Liver (tissue), 9 donors: ENCODE data around the gene UNC79. TPM values are rescaled to one million over a fixed set of nuclear protein-coding genes. Genes with fewer than 3 reads are reported as not detected.
A peak's percentile ranks its signal among the peaks of the same experiment; 100 is the strongest.

Experiments
- DNase-seq: peaks from one replicate; pipeline ENCODE4 v3.0.0-alpha.2; 2017; ENCODE audit warnings: low spot score
- H3K27ac ChIP-seq, 2 donors: one replicate each; pipeline ENCODE4 v1.7.0; 2013; ENCODE audit warnings: inconsistent platforms in 2 of 2, low read length in 2 of 2, control low read depth in 1 of 2, low read depth in 1 of 2, mild to moderate bottlenecking in 1 of 2
- H3K27me3 ChIP-seq, 4 donors: one replicate each; pipeline versions ENCODE4 v1.6.1 to v1.7.0; 2013; ENCODE audit warnings: low read length in 3 of 4, inconsistent platforms in 1 of 4, mild to moderate bottlenecking in 1 of 4, moderate library complexity in 1 of 4; ENCODE audit not compliant: control insufficient read depth in 4 of 4, insufficient read depth in 4 of 4
- H3K36me3 ChIP-seq, 4 donors: one replicate each; pipeline versions ENCODE4 v1.6.1 to v1.7.0; 2013; ENCODE audit warnings: low read length in 3 of 4, mild to moderate bottlenecking in 3 of 4, low read depth in 1 of 4, moderate library complexity in 1 of 4; ENCODE audit not compliant: control insufficient read depth in 4 of 4, insufficient read depth in 3 of 4
- H3K4me1 ChIP-seq, 4 donors: one replicate each; pipeline versions ENCODE4 v1.6.1 to v1.7.0; 2013; ENCODE audit warnings: low read length in 3 of 4, mild to moderate bottlenecking in 3 of 4, moderate library complexity in 1 of 4; ENCODE audit not compliant: control insufficient read depth in 4 of 4, insufficient read depth in 4 of 4
- H3K4me3 ChIP-seq, 3 donors: one replicate each; pipeline versions ENCODE4 v1.6.1 to v1.7.0; 2013; ENCODE audit warnings: low read length in 3 of 3, control low read depth in 1 of 3, low read depth in 1 of 3, mild to moderate bottlenecking in 1 of 3
- H3K9ac ChIP-seq, 2 donors: one replicate each; pipeline ENCODE4 v1.7.0; 2013; ENCODE audit warnings: low read length in 2 of 2, mild to moderate bottlenecking in 2 of 2, moderate library complexity in 2 of 2, control low read depth in 1 of 2, low read depth in 1 of 2
- H3K9me3 ChIP-seq, 4 donors: one replicate each; pipeline versions ENCODE4 v1.6.1 to v1.7.0; 2013; ENCODE audit warnings: low read length in 3 of 4; ENCODE audit not compliant: control insufficient read depth in 4 of 4
- ATF3 ChIP-seq: IDR thresholded peaks from 2 replicates; pipeline ENCODE4 v1.6.1; 2016; ENCODE audit warnings: antibody characterized with exemption
- CTCF ChIP-seq: fragments of 150-350 bp; IDR thresholded peaks from 2 replicates; pipeline ENCODE4 v1.5.1; 2017; ENCODE audit warnings: improper control_type of control experiment, low read depth, low read length; ENCODE audit not compliant: missing input control
- EGR1 ChIP-seq, 2 donors: IDR thresholded peaks; 2 replicates each; pipeline ENCODE4 v1.6.1; 2016 to 2018; ENCODE audit warnings: antibody characterized with exemption in 2 of 2, low read depth in 2 of 2
- FOXA1 ChIP-seq: IDR thresholded peaks from 2 replicates; pipeline ENCODE4 v1.6.1; 2016; ENCODE audit warnings: antibody characterized with exemption
- FOXA2 ChIP-seq: IDR thresholded peaks from 2 replicates; pipeline ENCODE4 v1.6.1; 2016; ENCODE audit warnings: antibody characterized with exemption
- GABPA ChIP-seq, 2 donors: IDR thresholded peaks in 1 of 2; conservative IDR thresholded peaks in 1 of 2; 2 replicates each; pipeline ENCODE4 v1.6.1; 2016; ENCODE audit warnings: antibody characterized with exemption in 2 of 2, mild to moderate bottlenecking in 1 of 2, moderate library complexity in 1 of 2
- HNF4G ChIP-seq: IDR thresholded peaks from 2 replicates; pipeline ENCODE4 v1.6.1; 2016; ENCODE audit warnings: antibody characterized with exemption
- JUND ChIP-seq, 2 donors: IDR thresholded peaks; 2 replicates each; pipeline ENCODE4 v1.6.1; 2016; ENCODE audit warnings: antibody characterized with exemption in 2 of 2
- MAX ChIP-seq: IDR thresholded peaks from 2 replicates; pipeline ENCODE4 v1.6.1; 2016; ENCODE audit warnings: antibody characterized with exemption
- NR2F2 ChIP-seq: IDR thresholded peaks from 2 replicates; pipeline ENCODE4 v1.6.1; 2016; ENCODE audit warnings: antibody characterized with exemption
- RAD21 ChIP-seq, 2 donors: IDR thresholded peaks; 2 replicates each; pipeline ENCODE4 v1.6.1; 2016; ENCODE audit warnings: antibody characterized with exemption in 2 of 2, mild to moderate bottlenecking in 2 of 2
- YY1 ChIP-seq: IDR thresholded peaks from 2 replicates; pipeline ENCODE4 v1.6.1; 2016; ENCODE audit warnings: antibody characterized with exemption, mild to moderate bottlenecking
- ZBTB33 ChIP-seq: IDR thresholded peaks from 2 replicates; pipeline ENCODE4 v1.6.1; 2016; ENCODE audit warnings: antibody characterized with exemption
- WGBS: extraction: QIAGEN DNeasy Blood & Tissue Kit; methylation state at CpG from one replicate; pipeline ENCODE4 v1.1.7; 2013; 5-methylcytosine and 5-hydroxymethylcytosine counted together
- polyA plus RNA-seq, 2 donors: library from polyadenylated mRNA; stranded (reverse) in 1 of 2; unstranded in 1 of 2; fragments of 200-250 nt in 1 of 2; fragments of >200 nt in 1 of 2; fragmentation: Nextera tagmentation in 1 of 2; extraction: Ambion mirVana in 1 of 2; gene quantifications; one replicate each; pipeline versions ENCODE4 v1.2.1 to v1.2.3, GENCODE V29; 2013 to 2015
- total RNA-seq, 2 donors: library from RNA; depleted of rRNA; stranded (reverse); fragments of >200 nt; gene quantifications; one replicate each; pipeline ENCODE4 v1.2.3, GENCODE V29; 2014
- donor health status: healthy.
- donor health status: healthy.
- donor health status: healthy.
- donor health status: healthy.
- donor health status: healthy.

Gene UNC79
- total and polyA plus RNA-seq, 4 donors = 0.01 to 0.08 (median 0.05) TPM; not detected in 1

GRCh38 chr14:93655078-93655750 is 224.5 kb downstream of the UNC79 start:
- TF ChIP-seq ZBTB33 (no peak), EGR1 (IDR thresholded peaks at IDR 0.05; ENCODE audit: low read depth in 2 of 2) (no peak), HNF4G (no peak), CTCF (peak; percentile 42), MAX (no peak), RAD21 (IDR thresholded peaks at IDR 0.05) (peak; percentile 81 to 83)
- no peak for DNase-seq
- Histone ChIP-seq H3K9me3 (no peaks in the 10 kb centered on the region), H3K4me1 (no peaks in the 10 kb centered on the region), H3K27ac (no peak overlapping the region), H3K27me3 (peaks cover 0 to 4% (median 0%) of the 10 kb centered on the region in 4 donors), H3K36me3 (no peaks in the 10 kb centered on the region), H3K9ac (no peak overlapping the region), H3K4me3 (no peak overlapping the region)
- WGBS = 38% methylated on average over 10 of the region's 10 CpGs

GRCh38 chr14:93657875-93658274 is 227.1 kb downstream of the UNC79 start:
- no peak overlapping the region for H3K9ac ChIP-seq
- no peaks in the 10 kb centered on the region for H3K9me3 ChIP-seq
- no peak overlapping the region for H3K27ac ChIP-seq
- no peak overlapping the region for H3K4me3 ChIP-seq
- 82% methylated on average over 6 of the region's 6 CpGs for WGBS
- DNase-seq = no peak
- H3K4me1 ChIP-seq = no peaks in the 10 kb centered on the region
- H3K27me3 ChIP-seq = peaks cover 0 to 4% (median 0%) of the 10 kb centered on the region in 4 donors
- TF ChIP-seq ZBTB33 = no peak
- no peak for TF ChIP-seq CTCF
- TF ChIP-seq YY1 = no peak
- no peak for TF ChIP-seq FOXA1
- TF ChIP-seq GABPA (IDR thresholded peaks at IDR 0.05 in 1 of 2, conservative IDR thresholded peaks at IDR 0.05 in 1 of 2) = no peak
- TF ChIP-seq RAD21 (IDR thresholded peaks at IDR 0.05) = no peak
- no peak for TF ChIP-seq JUND (IDR thresholded peaks at IDR 0.05)
- TF ChIP-seq FOXA2 = no peak
- TF ChIP-seq NR2F2 = no peak
- TF ChIP-seq ATF3 = no peak
- TF ChIP-seq EGR1 (IDR thresholded peaks at IDR 0.05; ENCODE audit: low read depth in 2 of 2) = no peak
- no peaks in the 10 kb centered on the region for H3K36me3 ChIP-seq
